Right lung (tissue), 10 donors: ENCODE measurements around the gene ALKBH2. TPM values are rescaled to one million over a fixed set of nuclear protein-coding genes. Genes with fewer than 3 reads are reported as not detected.

Source experiments
- DNase-seq, 2 donors: peaks; one replicate each; pipeline ENCODE4 v3.0.0-alpha.2; 2013
- long read RNA-seq, 8 donors: transcript quantifications; one replicate each; lab custom pipeline, GENCODE V29; 2026
- polyA plus RNA-seq, 5 donors: library from polyadenylated mRNA; unstranded; fragments of 120-200 nt; gene quantifications; one replicate each; pipeline versions ENCODE4 v1.2.1 to v1.2.3, GENCODE V29; 2013; ENCODE audit warnings: inconsistent platforms in 1 of 5, low replicate concordance in 1 of 5; ENCODE audit not compliant: insufficient read length in 5 of 5, insufficient read depth in 1 of 5

Gene ALKBH2
- polyA plus RNA-seq, result 10 to 100 TPM; 27.1 to 33.3 (median 28.2) TPM
- long read RNA-seq, donor 1, transcript ALKBH2-202 (4 exons, 1,159 nt), result major isoform, 11 of 27 reads
- long read RNA-seq, donor 1, partial matches to known transcripts, result 8 of 27 reads
- long read RNA-seq, donor 1, other reads (novel, unspliced or antisense), result 0 of 27 reads
- long read RNA-seq, donor 2, transcript ALKBH2-201 (4 exons, 1,030 nt), result major isoform, 5 of 13 reads
- long read RNA-seq, donor 2, partial matches to known transcripts, result 0 of 13 reads
- long read RNA-seq, donor 2, other reads (novel, unspliced or antisense), result 0 of 13 reads
- long read RNA-seq, donor 3, transcript ALKBH2-201 (4 exons, 1,030 nt), result minor isoform, 5 of 27 reads
- long read RNA-seq, donor 3, transcript ALKBH2-202 (4 exons, 1,159 nt), result major isoform, 7 of 27 reads
- long read RNA-seq, donor 3, partial matches to known transcripts, result 8 of 27 reads
- long read RNA-seq, donor 3, other reads (novel, unspliced or antisense), result 0 of 27 reads
- long read RNA-seq, donor 4, partial matches to known transcripts, result 0 of 5 reads
- long read RNA-seq, donor 4, other reads (novel, unspliced or antisense), result 0 of 5 reads
- long read RNA-seq, donor 5, transcript ALKBH2-202 (4 exons, 1,159 nt), result major isoform, 5 of 17 reads
- long read RNA-seq, donor 5, partial matches to known transcripts, result 7 of 17 reads
- long read RNA-seq, donor 5, other reads (novel, unspliced or antisense), result 0 of 17 reads
- long read RNA-seq, donor 6, transcript ALKBH2-202 (4 exons, 1,159 nt), result major isoform, 7 of 19 reads
- long read RNA-seq, donor 6, partial matches to known transcripts, result 8 of 19 reads
- long read RNA-seq, donor 6, other reads (novel, unspliced or antisense), result 0 of 19 reads
- long read RNA-seq, donor 7, partial matches to known transcripts, result 5 of 11 reads
- long read RNA-seq, donor 7, other reads (novel, unspliced or antisense), result 0 of 11 reads
- long read RNA-seq, donor 8, partial matches to known transcripts, result 0 of 6 reads
- long read RNA-seq, donor 8, other reads (novel, unspliced or antisense), result 0 of 6 reads

- DNase-seq, result peak; percentile 89 to 91
Observed at GRCh38 chr12:109093022-109093918, at the start of gene ALKBH2. ALKBH2 (minus strand) TSS chr12:109093472; CDS start chr12:109092786, 686 bp downstream.

DNA sequence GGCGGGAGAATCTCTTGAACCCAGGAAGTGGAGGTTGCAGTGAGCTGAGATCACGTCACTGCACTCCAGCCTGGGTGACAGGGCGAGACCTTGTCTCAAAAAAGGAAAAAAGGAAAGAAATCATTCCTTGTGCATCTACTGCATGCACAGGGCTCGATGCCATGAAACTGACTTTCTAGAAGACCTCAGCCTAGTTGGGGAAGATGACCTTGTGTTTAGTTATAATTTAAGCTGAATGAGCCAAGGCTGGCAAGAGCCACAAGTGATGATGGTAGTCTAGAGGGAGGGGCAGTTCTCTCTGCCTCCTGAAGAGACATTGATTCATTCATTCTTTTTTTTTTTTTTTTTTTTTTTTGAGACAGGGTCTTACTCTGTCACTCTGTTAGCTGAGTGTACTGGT is 47.3 kb upstream of the ALKBH2 start:
- DNase-seq, result no peak

DNA sequence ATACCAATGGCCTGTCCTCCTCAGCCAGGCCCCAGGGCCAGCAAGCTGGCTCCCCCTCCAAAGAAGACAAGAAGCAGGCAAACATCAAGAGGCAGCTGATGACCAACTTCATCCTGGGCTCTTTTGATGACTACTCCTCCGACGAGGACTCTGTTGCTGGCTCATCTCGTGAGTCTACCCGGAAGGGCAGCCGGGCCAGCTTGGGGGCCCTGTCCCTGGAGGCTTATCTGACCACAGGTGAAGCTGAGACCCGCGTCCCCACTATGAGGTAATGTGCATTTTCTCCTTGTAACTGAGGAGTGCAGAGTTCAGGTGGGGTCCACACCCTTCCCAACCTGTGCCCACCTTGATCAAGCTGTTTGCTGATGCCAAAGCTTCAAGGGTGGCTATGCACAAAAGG is 46.5 kb upstream of the ALKBH2 start:
- no peak for DNase-seq

DNA sequence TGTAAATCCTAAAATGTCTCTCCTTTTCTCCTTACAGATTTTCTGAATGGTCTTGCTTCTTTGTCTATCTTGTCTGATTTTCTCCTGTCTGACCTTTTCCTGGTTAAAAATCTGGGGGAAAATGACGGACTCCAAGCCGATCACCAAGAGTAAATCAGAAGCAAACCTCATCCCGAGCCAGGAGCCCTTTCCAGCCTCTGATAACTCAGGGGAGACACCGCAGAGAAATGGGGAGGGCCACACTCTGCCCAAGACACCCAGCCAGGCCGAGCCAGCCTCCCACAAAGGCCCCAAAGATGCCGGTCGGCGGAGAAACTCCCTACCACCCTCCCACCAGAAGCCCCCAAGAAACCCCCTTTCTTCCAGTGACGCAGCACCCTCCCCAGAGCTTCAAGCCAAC is 46.1 kb upstream of the ALKBH2 start:
- no peak for DNase-seq

- no peak for DNase-seq
Observed at GRCh38 chr12:109137055-109137454, 43.8 kb upstream of the ALKBH2 start.

DNA sequence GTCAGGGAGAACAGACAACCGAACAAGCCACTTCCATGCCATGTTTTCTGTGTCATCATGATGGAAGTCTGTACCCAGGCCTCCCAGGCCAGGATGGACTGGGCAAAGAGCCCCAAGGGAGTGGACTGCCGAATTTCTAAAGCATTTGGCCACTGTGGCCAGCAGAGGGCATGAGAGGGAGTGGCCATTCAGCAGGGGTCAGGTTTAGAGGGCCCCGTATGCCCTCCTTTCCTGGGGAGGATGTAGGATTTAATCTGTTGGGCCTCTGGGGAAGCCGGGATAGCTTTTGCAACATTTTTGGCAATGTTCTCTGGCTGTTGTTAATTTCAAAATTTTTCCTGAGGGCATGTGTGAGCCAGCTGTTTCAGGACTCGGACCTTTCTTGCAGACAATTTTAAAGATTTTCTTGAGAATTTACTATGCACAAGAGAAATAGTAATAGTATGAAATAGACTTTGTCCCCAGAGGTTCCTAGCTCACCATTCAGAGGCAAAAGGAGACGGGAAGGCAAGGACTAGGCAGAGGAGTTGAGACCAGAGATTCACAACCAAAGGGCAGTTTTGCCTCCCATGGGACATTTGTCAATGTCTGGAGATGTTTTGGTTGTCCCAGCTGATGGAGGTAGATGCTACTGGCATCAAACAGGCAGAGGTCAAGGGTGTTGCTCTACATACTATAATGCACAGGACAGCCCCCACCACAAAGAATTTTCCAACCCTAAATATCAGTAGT is 41.1 kb upstream of the ALKBH2 start:
- no peak for DNase-seq

DNA sequence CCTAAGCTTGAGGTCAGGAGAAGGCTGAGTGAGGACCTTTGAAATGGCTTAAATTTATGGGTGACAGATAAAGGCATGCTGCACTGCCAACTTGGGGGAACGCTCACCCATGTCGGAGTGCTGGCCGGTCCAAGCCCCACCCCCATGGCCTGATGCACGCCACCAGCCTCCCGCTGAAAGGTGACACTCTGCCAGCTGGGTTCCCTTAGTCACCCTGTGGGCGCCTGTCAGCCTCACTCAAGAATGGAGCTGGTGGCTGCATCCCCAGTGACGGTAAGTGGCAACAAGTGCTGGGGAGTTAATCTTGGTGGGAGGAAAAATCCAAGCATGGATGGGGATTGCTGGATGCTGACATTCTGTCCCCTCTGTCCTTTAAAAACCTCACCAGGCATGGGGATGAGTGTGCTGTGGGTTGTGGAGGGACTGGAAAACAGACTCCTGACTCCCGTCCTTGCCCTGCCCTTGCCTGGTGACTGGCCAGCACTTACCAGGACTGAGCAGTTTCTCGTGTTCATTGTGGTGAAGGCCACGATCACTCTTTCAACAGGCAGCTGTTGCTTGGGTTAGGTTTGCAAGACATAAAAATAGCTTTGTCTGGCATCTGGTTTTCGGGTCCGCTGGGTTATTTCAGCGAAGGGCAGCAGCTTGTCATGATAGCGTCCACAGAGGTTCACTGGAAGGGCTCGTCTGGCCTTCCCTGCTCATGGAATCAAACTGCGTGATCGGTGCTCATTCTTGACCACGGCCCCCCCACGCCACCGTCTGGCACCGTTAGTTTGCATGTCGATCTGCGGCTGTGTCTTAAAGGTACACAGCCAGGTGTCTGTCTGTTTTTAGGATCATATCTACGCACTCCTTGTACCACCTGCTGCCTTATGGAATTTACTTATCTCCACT is 38.1 kb upstream of the ALKBH2 start:
- DNase-seq, result no peak

DNA sequence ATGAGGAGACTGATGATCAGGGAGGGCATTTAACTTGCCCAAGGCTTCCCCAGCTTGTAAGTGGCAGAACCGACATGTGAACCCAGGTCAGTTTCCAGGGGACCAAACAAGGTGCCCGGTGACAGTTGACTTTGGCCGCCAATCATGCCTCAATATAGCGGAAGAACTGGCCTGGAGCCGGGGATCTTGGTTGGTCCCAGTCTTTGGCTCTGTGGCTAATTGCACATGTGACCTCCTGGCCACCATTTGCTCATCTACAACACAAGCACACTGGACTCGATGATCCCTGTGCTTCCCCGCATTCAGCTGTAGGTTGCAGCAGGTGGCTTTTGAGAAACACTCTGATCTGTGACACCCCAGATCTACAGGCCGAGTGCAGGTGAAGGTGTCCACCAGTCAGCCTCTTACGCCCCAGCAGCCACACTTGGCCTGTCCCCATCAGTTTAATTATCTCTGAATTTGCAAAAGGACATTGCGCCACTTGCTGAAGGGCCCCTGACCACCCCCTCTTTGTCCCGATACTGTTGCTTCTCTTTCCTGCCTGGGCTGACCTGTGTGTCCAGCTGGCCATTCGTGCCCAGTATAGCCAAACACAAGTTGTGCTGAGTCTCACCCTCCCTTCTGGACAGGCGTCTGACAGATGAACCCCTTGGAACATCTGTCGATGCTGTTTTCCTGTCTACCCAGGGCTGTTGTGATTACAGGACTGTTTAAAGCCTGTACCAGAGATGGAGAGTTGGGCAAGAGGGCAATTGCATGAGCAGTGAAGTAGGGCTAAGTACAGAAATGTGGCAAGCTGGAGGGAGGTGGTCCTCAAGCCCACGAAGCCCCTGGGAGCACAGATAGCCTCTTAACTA is 37.3 kb upstream of the ALKBH2 start:
- DNase-seq, result no peak

GRCh38 chr12:109127533-109128242 is 34.4 kb upstream of the ALKBH2 start:
- DNase-seq, result no peak

DNA sequence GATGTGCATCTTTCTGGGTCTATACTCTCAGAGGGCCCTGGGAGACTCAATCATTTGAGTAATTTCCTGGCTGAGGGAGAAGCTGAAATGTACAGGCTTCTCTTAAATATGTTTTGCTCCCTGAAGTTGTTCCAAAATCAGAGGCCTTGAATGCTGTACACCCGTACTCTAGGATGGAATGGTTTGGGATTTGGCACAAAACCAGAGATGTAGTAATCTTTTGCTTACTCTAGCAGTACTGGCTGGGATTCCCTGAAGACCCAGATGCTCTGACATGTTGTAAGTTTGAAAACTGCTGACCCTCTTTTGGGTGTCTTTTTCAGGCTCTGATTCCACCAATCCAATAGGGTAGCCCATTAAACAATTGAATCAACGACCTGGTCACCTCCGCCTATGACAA is 33.5 kb upstream of the ALKBH2 start:
- DNase-seq, result peak; percentile 52 to 64

- no peak for DNase-seq
Observed at GRCh38 chr12:109125791-109126190, 32.5 kb upstream of the ALKBH2 start.

GRCh38 chr12:109124878-109125648 is 31.8 kb upstream of the ALKBH2 start:
- DNase-seq, result no peak

DNA sequence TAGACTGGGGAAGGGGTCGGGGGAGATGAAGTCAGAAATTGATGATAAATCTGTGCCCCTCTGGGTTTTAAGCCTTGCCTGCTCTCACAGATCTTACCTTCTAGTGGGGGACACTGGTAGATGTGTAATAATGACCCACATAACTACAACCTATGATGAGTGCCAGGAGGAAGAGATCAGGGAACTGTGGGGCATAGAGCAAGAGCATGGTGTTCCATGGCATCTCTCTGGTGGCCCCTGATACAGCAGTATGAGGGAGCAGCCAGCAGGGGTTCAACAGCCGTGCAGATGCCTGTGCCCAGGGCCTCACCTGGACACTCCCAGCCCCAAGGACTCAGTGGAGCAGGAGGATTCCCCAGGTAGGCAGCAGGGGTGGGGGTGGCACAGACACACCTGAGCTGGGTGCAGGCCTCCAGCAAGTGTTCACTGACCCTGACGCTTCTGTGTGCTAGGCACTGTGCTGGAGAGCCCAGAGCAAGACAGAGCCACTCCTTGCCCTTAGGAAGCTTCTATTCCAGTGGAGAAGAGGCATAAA is 28.1 kb upstream of the ALKBH2 start:
- DNase-seq, result no peak

GRCh38 chr12:109120557-109120956 is 27.3 kb upstream of the ALKBH2 start:
- no peak for DNase-seq

DNA sequence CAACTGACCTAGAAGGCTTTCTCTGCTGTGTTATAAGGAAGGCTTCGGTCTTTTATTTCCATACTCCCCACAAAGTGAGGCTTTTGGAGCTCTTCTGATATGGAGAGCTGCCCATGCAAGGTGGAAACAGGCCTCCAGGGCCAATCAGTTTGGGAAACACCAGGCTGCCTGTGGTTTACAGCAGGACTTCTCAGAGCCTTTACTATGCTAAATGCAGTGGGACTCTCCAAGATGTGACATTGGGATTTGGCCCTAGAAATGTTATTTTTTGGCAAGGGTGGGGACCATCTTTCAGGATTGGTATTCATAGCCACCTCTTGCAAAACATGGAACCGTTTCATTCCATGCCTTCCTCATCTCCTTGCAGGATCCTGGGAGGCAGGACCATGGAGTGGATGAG is 26.8 kb upstream of the ALKBH2 start:
- no peak for DNase-seq

- DNase-seq, result no peak
Observed at GRCh38 chr12:109116611-109116949, 23.3 kb upstream of the ALKBH2 start.
